ENCODE results near the gene FABP7. TPM values are rescaled to one million over a fixed set of nuclear protein-coding genes. Genes with fewer than 3 reads are reported as not detected.

The FABP7 gene
- total RNA-seq, 2 donors from 2014 or later, result not detected

DNA sequence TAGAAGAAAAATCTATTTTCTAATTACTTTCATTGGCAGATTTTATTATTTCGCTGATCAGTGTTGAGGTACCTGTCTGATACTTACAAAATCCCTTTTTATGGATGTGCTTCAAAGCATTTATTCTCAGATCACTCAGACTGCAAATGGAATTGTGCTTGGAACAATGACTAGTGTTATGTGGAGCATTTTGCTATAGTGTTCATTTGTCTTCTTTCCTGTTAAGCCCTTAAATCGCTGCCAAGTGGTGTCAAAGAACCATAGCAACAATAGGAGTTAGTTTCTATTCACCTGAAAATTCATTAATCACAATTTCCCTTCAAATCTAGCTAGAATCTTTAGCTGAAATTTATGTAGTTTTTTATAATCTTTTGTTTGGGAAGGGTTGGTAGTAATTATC is 39.4 kb downstream of the FABP7 start:
- H3K27me3 Mint-ChIP-seq, result no peaks in the 10 kb centered on the region
- ATAC-seq (replicated peaks), result no peak
- no peaks in the 10 kb centered on the region for H3K4me1 Mint-ChIP-seq
- no peaks in the 10 kb centered on the region for H3K36me3 Mint-ChIP-seq (ENCODE audit: low read depth)
- no peak overlapping the region for H3K27ac Mint-ChIP-seq
- no peak overlapping the region for H3K4me3 Mint-ChIP-seq
- no peaks in the 10 kb centered on the region for H3K9me3 Mint-ChIP-seq

DNA sequence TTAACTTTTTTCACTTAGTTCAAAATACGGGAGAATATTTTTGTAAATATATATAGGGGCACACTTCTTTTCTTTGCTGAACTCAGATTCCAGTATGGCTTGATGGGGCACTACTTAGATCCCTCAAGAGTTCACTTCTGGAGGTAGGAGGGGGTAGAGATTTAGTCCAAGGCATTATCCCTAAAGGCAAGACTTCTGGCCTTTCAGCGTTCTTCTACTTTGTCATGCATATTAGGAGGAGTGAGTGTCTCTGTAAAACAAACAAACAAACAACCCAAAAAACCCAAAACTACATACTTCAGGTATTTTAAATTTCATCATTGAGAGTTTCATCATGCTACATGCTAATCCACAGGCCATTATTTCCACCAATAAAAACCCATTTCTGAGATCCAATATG is 41.6 kb downstream of the FABP7 start:
- Mint-ChIP-seq H3K4me3 (no peak overlapping the region), H3K4me1 (no peaks in the 10 kb centered on the region), H3K9me3 (no peaks in the 10 kb centered on the region), H3K27ac (no peak overlapping the region), H3K36me3 (ENCODE audit: low read depth) (no peaks in the 10 kb centered on the region), H3K27me3 (no peaks in the 10 kb centered on the region)
- ATAC-seq (replicated peaks), result no peak

DNA sequence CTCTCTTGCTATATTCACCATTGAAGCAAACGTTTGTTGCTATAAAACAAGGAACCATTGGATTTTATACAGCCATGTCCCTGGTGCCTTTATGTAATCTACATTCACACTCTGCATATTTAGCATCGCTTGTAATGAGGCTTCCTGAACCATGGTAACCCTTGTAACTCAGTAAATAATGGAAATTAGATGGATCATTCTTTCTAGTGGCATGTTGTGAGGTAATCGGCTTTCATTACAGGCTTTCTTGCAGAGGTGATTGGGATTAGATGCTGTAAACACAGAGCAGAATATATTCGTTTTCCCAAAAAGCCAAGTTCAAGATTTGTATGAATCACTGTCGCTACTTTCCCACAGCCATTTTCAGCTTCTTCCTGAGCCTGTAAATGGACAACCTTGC is 45.6 kb downstream of the FABP7 start:
- H3K4me1 Mint-ChIP-seq, result no peaks in the 10 kb centered on the region
- no peak overlapping the region for H3K27ac Mint-ChIP-seq
- H3K9me3 Mint-ChIP-seq, result peaks cover 4% of the 10 kb centered on the region
- H3K27me3 Mint-ChIP-seq, result peaks cover 4% of the 10 kb centered on the region
- no peak for ATAC-seq (replicated peaks)
- no peak overlapping the region for H3K4me3 Mint-ChIP-seq
- H3K36me3 Mint-ChIP-seq (ENCODE audit: low read depth), result no peaks in the 10 kb centered on the region

DNA sequence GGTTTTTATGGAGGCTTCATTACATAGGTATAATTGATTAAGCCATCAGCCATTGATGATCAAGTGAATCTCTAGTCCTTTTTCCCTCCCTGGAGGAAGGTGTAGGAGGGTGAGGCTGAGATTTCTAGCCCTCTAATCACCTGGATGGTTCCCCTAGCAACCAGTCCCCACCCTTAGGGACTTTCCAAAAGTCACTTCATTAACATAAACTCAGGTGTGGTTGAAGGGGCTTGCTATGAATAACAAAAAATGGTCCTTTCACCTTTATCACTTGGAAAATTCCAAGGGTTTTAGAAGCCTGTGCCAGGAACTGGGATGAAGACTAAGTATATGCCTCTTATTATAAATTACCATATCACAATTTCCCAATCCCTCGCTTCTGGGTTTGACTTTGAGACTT is 49.9 kb downstream of the FABP7 start:
- ATAC-seq (replicated peaks), result no peak
- no peaks in the 10 kb centered on the region for H3K4me1 Mint-ChIP-seq

DNA sequence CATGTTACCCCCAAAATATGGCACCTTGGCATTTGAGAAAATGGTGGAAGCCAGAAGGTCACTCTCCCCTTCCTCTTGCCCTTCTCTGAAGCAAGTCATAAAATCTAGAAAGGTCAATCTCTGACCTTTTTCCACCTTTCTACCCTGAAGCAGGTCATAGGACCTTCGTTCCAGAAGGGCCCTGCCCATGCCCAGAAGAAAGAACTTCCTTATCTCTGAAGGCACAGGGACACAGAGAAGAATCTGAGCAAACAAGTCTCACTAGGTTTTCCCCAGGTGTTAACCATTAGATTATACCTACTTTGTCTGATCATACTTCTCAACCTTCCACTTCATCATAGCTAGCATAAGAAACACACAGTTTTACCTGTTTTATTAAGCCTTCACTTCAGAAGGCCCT is 52.0 kb downstream of the FABP7 start:
- Mint-ChIP-seq H3K9me3 (peaks cover 4% of the 10 kb centered on the region), H3K4me1 (no peaks in the 10 kb centered on the region), H3K36me3 (ENCODE audit: low read depth) (no peaks in the 10 kb centered on the region), H3K27ac (no peak overlapping the region), H3K27me3 (peaks cover 17% of the 10 kb centered on the region), H3K4me3 (no peak overlapping the region)
- no peak for ATAC-seq (replicated peaks)

More for the DNA sequence above, 49.9 kb downstream of the FABP7 start:
- H3K4me3 Mint-ChIP-seq, result no peak overlapping the region
- H3K27ac Mint-ChIP-seq, result no peak overlapping the region
- H3K9me3 Mint-ChIP-seq, result peaks cover 4% of the 10 kb centered on the region
- peaks cover 7% of the 10 kb centered on the region for H3K27me3 Mint-ChIP-seq
- H3K36me3 Mint-ChIP-seq (ENCODE audit: low read depth), result no peaks in the 10 kb centered on the region

DNA sequence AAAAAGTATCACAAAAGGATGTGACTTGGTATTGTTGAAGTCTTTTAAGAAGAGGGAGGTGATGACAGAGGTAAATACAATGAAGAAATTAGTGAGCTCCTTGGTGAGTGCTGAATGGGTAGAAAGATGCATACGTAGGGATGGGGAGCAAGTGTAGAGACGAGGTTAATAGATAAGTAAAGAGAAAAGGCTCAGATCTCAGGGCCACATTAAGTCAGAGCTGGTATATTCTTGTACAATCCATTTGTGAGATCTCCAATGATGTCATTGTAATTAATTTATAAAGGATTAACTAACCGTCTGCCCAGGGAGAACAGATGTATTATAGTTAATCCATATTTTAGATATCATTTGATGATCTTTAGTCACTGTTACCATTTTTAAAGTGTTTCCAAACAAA is 52.9 kb downstream of the FABP7 start:
- no peaks in the 10 kb centered on the region for H3K4me1 Mint-ChIP-seq
- H3K27ac Mint-ChIP-seq, result no peak overlapping the region
- H3K36me3 Mint-ChIP-seq (ENCODE audit: low read depth), result no peaks in the 10 kb centered on the region
- peaks cover 4% of the 10 kb centered on the region for H3K9me3 Mint-ChIP-seq
- ATAC-seq (replicated peaks), result no peak
- no peak overlapping the region for H3K4me3 Mint-ChIP-seq
- H3K27me3 Mint-ChIP-seq, result peaks cover 18% of the 10 kb centered on the region

DNA sequence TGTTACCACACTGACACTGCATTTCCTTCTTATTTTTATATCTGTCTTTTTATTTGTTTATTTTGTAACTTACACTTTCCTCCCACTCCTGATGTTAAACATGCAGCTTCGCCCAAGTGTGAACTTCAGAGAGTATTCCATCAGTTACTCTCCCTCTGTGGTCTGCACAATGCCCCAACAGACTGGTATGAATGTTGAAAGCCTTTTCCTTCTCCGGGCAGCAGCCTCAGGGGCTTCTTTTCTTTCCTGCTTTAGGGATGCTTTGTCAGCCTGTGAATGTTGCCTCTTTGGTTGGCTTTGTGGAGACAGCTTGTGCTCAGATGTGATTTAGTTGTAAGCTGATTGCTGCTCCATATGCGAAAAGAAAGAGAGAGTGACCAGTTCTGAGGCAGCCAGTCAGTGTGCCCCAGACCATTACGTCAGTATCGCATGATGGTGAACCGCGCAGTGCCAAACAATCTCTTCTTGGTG is 53.5 kb downstream of the FABP7 start:
- Mint-ChIP-seq H3K27me3 (peaks cover 18% of the 10 kb centered on the region), H3K4me1 (no peaks in the 10 kb centered on the region)

More for the DNA sequence above, 53.5 kb downstream of the FABP7 start:
- no peak overlapping the region for H3K27ac Mint-ChIP-seq
- H3K9me3 Mint-ChIP-seq, result peaks cover 4% of the 10 kb centered on the region
- H3K4me3 Mint-ChIP-seq, result no peak overlapping the region
- no peak for ATAC-seq (replicated peaks)
- no peaks in the 10 kb centered on the region for H3K36me3 Mint-ChIP-seq (ENCODE audit: low read depth)

Other genes starting within 250 kb of the FABP7 start
- 1 to 10 TPM in 1 of 2 donors, not detected in 1; 1.1 TPM for gene PKIB, start 169.3 kb upstream of the FABP7 start, total RNA-seq
- under 1 TPM; 0.29 to 0.58 TPM for gene SMPDL3A, start 9.5 kb downstream of the FABP7 start, total RNA-seq
- not detected for gene CLVS2, start 216.5 kb downstream of the FABP7 start, total RNA-seq